HepG2 (cell line): ENCODE results near the gene HK2. TPM values are rescaled to one million over a fixed set of nuclear protein-coding genes. Genes with fewer than 3 reads are reported as not detected.

ENCODE experiments used
- CEBPB ChIP-seq: IDR thresholded peaks from 2 replicates; pipeline ENCODE4 v1.6.1; 2011; ENCODE audit warnings: low read depth, low read length, improper control_type of control experiment, borderline replicate concordance
- HNRNPLL ChIP-seq: fragments of 200-400 bp; formaldehyde crosslinking; IDR thresholded peaks from 2 replicates; pipeline ENCODE4 v1.6.1; 2017; ENCODE audit warnings: mild to moderate bottlenecking, low read depth, low read length; ENCODE audit not compliant: poor library complexity, severe bottlenecking
- HOXA5 ChIP-seq: sonication (generic); formaldehyde crosslinking; IDR thresholded peaks from 2 replicates; pipeline ENCODE4 v1.4.0; 2020; ENCODE audit warnings: missing genetic modification reagents
- KAT8 ChIP-seq: IDR thresholded peaks from 2 replicates; pipeline ENCODE4 v1.6.1; 2016; ENCODE audit warnings: missing genetic modification reagents, missing compliant biosample characterization
- MIXL1 ChIP-seq: IDR thresholded peaks from 2 replicates; pipeline ENCODE4 v1.6.1; 2016
- SPEN ChIP-seq: sonication (generic); formaldehyde crosslinking; IDR thresholded peaks from 2 replicates; pipeline ENCODE4 v1.5.1; 2020; ENCODE audit warnings: low read depth, mild to moderate bottlenecking, missing genetic modification reagents
- ZFAT ChIP-seq: sonication (generic); formaldehyde crosslinking; conservative IDR thresholded peaks from 2 replicates; pipeline ENCODE4 v1.8.1; 2023; ENCODE audit warnings: missing genetic modification reagents, inconsistent platforms
- ZNF367 ChIP-seq: sonication (generic); formaldehyde crosslinking; IDR thresholded peaks from 2 replicates; pipeline ENCODE4 v1.4.0; 2020; ENCODE audit warnings: missing genetic modification reagents, borderline replicate concordance
- polyA plus RNA-seq, 8 experiments: library from polyadenylated mRNA; depleted of rRNA in 3 of 8; stranded (reverse) in 7 of 8; unstranded in 1 of 8; fragments of >200 nt; fragmentation: Illumina TruSeq in 4 of 8; extraction: Trizol in 4 of 8; gene quantifications; 2 replicates each; pipeline versions ENCODE4 v1.2.1 to v1.2.3, GENCODE V29; 2011 to 2016; ENCODE audit warnings: low read depth in 4 of 8, missing spikeins in 1 of 8, mixed read lengths in 1 of 8; ENCODE audit not compliant: insufficient read depth in 1 of 8
- total RNA-seq, 5 experiments: library from RNA; depleted of rRNA; stranded (reverse); fragments of >200 nt; fragmentation: Illumina TruSeq; extraction: Trizol; gene quantifications; 2 replicates each; pipeline ENCODE4 v1.2.3, GENCODE V29; 2016; ENCODE audit warnings: low read depth in 1 of 5
- TF ChIP-seq, protein P1 (sequence below): sonication (generic); formaldehyde crosslinking; IDR thresholded peaks from 2 replicates; pipeline ENCODE4 v1.9.0; 2021; ENCODE audit warnings: mild to moderate bottlenecking, missing genetic modification reagents
- TF ChIP-seq, protein P2 (sequence below): sonication (generic); formaldehyde crosslinking; IDR thresholded peaks from 2 replicates; pipeline ENCODE4 v1.8.0; 2022; ENCODE audit warnings: missing genetic modification reagents, mild to moderate bottlenecking, inconsistent platforms, borderline replicate concordance
- TF ChIP-seq, protein P3 (sequence below): IDR thresholded peaks from 2 replicates; pipeline ENCODE4 v1.4.0; 2020; ENCODE audit warnings: mild to moderate bottlenecking, missing genetic modification reagents
- TF ChIP-seq, protein P4 (sequence below): sonication (generic); formaldehyde crosslinking; IDR thresholded peaks from 2 replicates; pipeline ENCODE4 v1.4.0; 2020; ENCODE audit warnings: missing genetic modification reagents
- TF ChIP-seq, protein P5 (sequence below): IDR thresholded peaks from 2 replicates; pipeline ENCODE4 v1.6.1; 2016; ENCODE audit warnings: missing compliant biosample characterization, missing genetic modification reagents, borderline replicate concordance

Gene HK2
- total and polyA plus RNA-seq, 2 of the 13 experiments (the other 11 are each of a cell fraction or from before 2014, with no cell fraction given) = 13.2 to 101 TPM

DNA sequence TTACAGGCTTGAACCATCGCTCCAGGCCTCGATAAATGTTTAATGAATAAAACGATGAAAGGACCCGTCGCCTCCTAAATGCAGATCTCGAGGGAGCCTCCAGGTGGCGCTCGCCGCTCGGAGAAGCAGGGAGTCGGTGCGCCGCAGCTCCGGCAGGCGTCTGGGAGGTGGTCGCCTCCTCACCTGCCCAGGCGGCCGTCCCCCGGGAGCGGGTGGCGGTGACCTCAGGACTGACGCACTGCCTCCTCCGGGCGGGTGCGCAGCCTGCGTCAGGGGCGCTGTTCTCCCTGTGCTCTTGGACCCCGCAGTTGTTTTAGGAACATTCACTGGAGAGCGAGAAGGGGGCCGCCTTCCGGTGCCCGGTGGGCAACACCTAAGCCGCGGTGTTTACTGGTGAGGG is 85.9 kb downstream of the HK2 start (continued):
- TF ChIP-seq, protein P1, sequence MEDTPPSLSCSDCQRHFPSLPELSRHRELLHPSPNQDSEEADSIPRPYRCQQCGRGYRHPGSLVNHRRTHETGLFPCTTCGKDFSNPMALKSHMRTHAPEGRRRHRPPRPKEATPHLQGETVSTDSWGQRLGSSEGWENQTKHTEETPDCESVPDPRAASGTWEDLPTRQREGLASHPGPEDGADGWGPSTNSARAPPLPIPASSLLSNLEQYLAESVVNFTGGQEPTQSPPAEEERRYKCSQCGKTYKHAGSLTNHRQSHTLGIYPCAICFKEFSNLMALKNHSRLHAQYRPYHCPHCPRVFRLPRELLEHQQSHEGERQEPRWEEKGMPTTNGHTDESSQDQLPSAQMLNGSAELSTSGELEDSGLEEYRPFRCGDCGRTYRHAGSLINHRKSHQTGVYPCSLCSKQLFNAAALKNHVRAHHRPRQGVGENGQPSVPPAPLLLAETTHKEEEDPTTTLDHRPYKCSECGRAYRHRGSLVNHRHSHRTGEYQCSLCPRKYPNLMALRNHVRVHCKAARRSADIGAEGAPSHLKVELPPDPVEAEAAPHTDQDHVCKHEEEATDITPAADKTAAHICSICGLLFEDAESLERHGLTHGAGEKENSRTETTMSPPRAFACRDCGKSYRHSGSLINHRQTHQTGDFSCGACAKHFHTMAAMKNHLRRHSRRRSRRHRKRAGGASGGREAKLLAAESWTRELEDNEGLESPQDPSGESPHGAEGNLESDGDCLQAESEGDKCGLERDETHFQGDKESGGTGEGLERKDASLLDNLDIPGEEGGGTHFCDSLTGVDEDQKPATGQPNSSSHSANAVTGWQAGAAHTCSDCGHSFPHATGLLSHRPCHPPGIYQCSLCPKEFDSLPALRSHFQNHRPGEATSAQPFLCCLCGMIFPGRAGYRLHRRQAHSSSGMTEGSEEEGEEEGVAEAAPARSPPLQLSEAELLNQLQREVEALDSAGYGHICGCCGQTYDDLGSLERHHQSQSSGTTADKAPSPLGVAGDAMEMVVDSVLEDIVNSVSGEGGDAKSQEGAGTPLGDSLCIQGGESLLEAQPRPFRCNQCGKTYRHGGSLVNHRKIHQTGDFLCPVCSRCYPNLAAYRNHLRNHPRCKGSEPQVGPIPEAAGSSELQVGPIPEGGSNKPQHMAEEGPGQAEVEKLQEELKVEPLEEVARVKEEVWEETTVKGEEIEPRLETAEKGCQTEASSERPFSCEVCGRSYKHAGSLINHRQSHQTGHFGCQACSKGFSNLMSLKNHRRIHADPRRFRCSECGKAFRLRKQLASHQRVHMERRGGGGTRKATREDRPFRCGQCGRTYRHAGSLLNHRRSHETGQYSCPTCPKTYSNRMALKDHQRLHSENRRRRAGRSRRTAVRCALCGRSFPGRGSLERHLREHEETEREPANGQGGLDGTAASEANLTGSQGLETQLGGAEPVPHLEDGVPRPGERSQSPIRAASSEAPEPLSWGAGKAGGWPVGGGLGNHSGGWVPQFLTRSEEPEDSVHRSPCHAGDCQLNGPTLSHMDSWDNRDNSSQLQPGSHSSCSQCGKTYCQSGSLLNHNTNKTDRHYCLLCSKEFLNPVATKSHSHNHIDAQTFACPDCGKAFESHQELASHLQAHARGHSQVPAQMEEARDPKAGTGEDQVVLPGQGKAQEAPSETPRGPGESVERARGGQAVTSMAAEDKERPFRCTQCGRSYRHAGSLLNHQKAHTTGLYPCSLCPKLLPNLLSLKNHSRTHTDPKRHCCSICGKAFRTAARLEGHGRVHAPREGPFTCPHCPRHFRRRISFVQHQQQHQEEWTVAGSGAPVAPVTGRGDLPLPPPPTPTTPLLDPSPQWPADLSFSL (CRISPR knock-in tag) = no peak
- TF ChIP-seq KAT8 (peak; percentile 44; the same call in 1 of the 2 replicates), ZNF367 (CRISPR knock-in tag) (no peak), HNRNPLL (peak; percentile 53), MIXL1 (CRISPR knock-in tag) (no peak), HOXA5 (CRISPR knock-in tag) (0 out of 2 replicates have a peak, but pooled peaks have one; percentile 23), ZFAT (CRISPR knock-in tag) (no peak), SPEN (CRISPR knock-in tag) (peak; percentile 36; the same call in 1 of the 2 replicates), CEBPB (no peak)
- TF ChIP-seq, protein P2, sequence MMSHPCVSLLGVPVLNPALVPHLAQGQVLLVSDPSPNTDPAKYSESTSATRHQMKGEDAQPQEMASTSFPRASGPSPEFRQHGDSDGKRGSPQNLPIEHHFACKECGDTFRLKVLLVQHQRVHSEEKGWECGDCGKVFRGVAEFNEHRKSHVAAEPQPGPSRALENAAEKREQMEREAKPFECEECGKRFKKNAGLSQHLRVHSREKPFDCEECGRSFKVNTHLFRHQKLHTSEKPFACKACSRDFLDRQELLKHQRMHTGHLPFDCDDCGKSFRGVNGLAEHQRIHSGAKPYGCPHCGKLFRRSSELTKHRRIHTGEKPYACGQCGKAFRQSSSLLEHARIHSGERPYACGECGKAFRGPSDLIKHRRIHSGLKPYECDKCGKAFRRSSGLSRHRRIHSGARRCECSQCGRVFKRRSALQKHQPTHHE = no peak
- TF ChIP-seq, protein P3, sequence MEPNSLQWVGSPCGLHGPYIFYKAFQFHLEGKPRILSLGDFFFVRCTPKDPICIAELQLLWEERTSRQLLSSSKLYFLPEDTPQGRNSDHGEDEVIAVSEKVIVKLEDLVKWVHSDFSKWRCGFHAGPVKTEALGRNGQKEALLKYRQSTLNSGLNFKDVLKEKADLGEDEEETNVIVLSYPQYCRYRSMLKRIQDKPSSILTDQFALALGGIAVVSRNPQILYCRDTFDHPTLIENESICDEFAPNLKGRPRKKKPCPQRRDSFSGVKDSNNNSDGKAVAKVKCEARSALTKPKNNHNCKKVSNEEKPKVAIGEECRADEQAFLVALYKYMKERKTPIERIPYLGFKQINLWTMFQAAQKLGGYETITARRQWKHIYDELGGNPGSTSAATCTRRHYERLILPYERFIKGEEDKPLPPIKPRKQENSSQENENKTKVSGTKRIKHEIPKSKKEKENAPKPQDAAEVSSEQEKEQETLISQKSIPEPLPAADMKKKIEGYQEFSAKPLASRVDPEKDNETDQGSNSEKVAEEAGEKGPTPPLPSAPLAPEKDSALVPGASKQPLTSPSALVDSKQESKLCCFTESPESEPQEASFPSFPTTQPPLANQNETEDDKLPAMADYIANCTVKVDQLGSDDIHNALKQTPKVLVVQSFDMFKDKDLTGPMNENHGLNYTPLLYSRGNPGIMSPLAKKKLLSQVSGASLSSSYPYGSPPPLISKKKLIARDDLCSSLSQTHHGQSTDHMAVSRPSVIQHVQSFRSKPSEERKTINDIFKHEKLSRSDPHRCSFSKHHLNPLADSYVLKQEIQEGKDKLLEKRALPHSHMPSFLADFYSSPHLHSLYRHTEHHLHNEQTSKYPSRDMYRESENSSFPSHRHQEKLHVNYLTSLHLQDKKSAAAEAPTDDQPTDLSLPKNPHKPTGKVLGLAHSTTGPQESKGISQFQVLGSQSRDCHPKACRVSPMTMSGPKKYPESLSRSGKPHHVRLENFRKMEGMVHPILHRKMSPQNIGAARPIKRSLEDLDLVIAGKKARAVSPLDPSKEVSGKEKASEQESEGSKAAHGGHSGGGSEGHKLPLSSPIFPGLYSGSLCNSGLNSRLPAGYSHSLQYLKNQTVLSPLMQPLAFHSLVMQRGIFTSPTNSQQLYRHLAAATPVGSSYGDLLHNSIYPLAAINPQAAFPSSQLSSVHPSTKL (CRISPR knock-in tag) = peak; percentile 35; the same call in 1 of the 2 replicates
- TF ChIP-seq, protein P4, sequence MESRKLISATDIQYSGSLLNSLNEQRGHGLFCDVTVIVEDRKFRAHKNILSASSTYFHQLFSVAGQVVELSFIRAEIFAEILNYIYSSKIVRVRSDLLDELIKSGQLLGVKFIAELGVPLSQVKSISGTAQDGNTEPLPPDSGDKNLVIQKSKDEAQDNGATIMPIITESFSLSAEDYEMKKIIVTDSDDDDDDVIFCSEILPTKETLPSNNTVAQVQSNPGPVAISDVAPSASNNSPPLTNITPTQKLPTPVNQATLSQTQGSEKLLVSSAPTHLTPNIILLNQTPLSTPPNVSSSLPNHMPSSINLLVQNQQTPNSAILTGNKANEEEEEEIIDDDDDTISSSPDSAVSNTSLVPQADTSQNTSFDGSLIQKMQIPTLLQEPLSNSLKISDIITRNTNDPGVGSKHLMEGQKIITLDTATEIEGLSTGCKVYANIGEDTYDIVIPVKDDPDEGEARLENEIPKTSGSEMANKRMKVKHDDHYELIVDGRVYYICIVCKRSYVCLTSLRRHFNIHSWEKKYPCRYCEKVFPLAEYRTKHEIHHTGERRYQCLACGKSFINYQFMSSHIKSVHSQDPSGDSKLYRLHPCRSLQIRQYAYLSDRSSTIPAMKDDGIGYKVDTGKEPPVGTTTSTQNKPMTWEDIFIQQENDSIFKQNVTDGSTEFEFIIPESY (CRISPR knock-in tag) = peak; percentile 83
- TF ChIP-seq, protein P5, sequence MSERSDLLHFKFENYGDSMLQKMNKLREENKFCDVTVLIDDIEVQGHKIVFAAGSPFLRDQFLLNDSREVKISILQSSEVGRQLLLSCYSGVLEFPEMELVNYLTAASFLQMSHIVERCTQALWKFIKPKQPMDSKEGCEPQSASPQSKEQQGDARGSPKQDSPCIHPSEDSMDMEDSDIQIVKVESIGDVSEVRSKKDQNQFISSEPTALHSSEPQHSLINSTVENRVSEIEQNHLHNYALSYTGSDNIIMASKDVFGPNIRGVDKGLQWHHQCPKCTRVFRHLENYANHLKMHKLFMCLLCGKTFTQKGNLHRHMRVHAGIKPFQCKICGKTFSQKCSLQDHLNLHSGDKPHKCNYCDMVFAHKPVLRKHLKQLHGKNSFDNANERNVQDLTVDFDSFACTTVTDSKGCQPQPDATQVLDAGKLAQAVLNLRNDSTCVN = no peak
